HepG2 (cell line): Measurements from ENCODE around the gene TAF1D. TPM values are rescaled to one million over a fixed set of nuclear protein-coding genes. Genes with fewer than 3 reads are reported as not detected.

Source experiments
- CHD2 ChIP-seq: IDR thresholded peaks from 2 replicates; pipeline ENCODE4 v1.6.1; 2011; ENCODE audit warnings: low read depth, low read length, improper control_type of control experiment
- DR1 ChIP-seq: sonication (generic); formaldehyde crosslinking; IDR thresholded peaks from 2 replicates; pipeline ENCODE4 v1.8.0; 2021; ENCODE audit warnings: mild to moderate bottlenecking, missing genetic modification reagents, inconsistent platforms
- KDM4B ChIP-seq: sonication (generic); formaldehyde crosslinking; IDR thresholded peaks from 2 replicates; pipeline ENCODE4 v1.4.0; 2020; ENCODE audit warnings: missing genetic modification reagents
- MED8 ChIP-seq: sonication (generic); formaldehyde crosslinking; IDR thresholded peaks from 2 replicates; pipeline ENCODE4 v1.8.1; 2023; ENCODE audit warnings: mild to moderate bottlenecking, missing genetic modification reagents; ENCODE audit not compliant: insufficient replicate concordance
- RBAK ChIP-seq: sonication (generic); formaldehyde crosslinking; IDR thresholded peaks from 2 replicates; pipeline ENCODE4 v1.5.1; 2020; ENCODE audit warnings: mild to moderate bottlenecking, missing genetic modification reagents
- RBM22 ChIP-seq: fragments of 200-400 bp; formaldehyde crosslinking; optimal IDR thresholded peaks from 2 replicates; pipeline ENCODE3; 2017; ENCODE audit warnings: mild to moderate bottlenecking, low read length, moderate library complexity
- SRSF1 ChIP-seq: fragments of 200-400 bp; formaldehyde crosslinking; optimal IDR thresholded peaks from 2 replicates; pipeline ENCODE3; 2017; ENCODE audit warnings: mild to moderate bottlenecking, low read depth, low read length, moderate library complexity
- SSRP1 ChIP-seq: IDR thresholded peaks from 2 replicates; pipeline ENCODE4 v1.6.1; 2016; ENCODE audit warnings: control low read depth
- TOPORS ChIP-seq: sonication (generic); formaldehyde crosslinking; IDR thresholded peaks from 2 replicates; pipeline ENCODE4 v1.8.0; 2023; ENCODE audit warnings: mild to moderate bottlenecking, missing genetic modification reagents
- WIZ ChIP-seq: sonication (generic); formaldehyde crosslinking; IDR thresholded peaks from 2 replicates; pipeline ENCODE4 v1.5.1; 2020; ENCODE audit warnings: mild to moderate bottlenecking, missing genetic modification reagents
- ZNF101 ChIP-seq: sonication (generic); formaldehyde crosslinking; IDR thresholded peaks from 2 replicates; pipeline ENCODE4 v1.4.0; 2020; ENCODE audit warnings: mild to moderate bottlenecking, low read depth, missing genetic modification reagents, borderline replicate concordance
- ZNF747 ChIP-seq: sonication (generic); formaldehyde crosslinking; IDR thresholded peaks from 2 replicates; pipeline ENCODE4 v1.8.1; 2023; ENCODE audit warnings: missing genetic modification reagents, mild to moderate bottlenecking, borderline replicate concordance
- polyA plus RNA-seq, 8 experiments: library from polyadenylated mRNA; depleted of rRNA in 3 of 8; stranded (reverse) in 7 of 8; unstranded in 1 of 8; fragments of >200 nt; fragmentation: Illumina TruSeq in 4 of 8; extraction: Trizol in 4 of 8; gene quantifications; 2 replicates each; pipeline versions ENCODE4 v1.2.1 to v1.2.3, GENCODE V29; 2011 to 2016; ENCODE audit warnings: low read depth in 4 of 8, missing spikeins in 1 of 8, mixed read lengths in 1 of 8; ENCODE audit not compliant: insufficient read depth in 1 of 8
- total RNA-seq, 5 experiments: library from RNA; depleted of rRNA; stranded (reverse); fragments of >200 nt; fragmentation: Illumina TruSeq; extraction: Trizol; gene quantifications; 2 replicates each; pipeline ENCODE4 v1.2.3, GENCODE V29; 2016; ENCODE audit warnings: low read depth in 1 of 5
- TF ChIP-seq, protein P1 (sequence below): sonication (generic); formaldehyde crosslinking; IDR thresholded peaks from 2 replicates; pipeline ENCODE4 v1.4.0; 2020; ENCODE audit warnings: missing genetic modification reagents
- TF ChIP-seq, protein P2 (sequence below): sonication (generic); formaldehyde crosslinking; IDR thresholded peaks from 2 replicates; pipeline ENCODE4 v1.4.0; 2020; ENCODE audit warnings: missing genetic modification reagents
- TF ChIP-seq, protein P3 (sequence below): sonication (generic); formaldehyde crosslinking; IDR thresholded peaks from 2 replicates; pipeline ENCODE4 v1.5.0; 2020; ENCODE audit warnings: missing genetic modification reagents, mild to moderate bottlenecking, borderline replicate concordance
- TF ChIP-seq, protein P4 (sequence below): sonication (generic); formaldehyde crosslinking; conservative IDR thresholded peaks from 2 replicates; pipeline ENCODE4 v1.8.0; 2022; ENCODE audit warnings: missing genetic modification reagents
- TF ChIP-seq, protein P5 (sequence below): sonication (generic); formaldehyde crosslinking; IDR thresholded peaks from 2 replicates; pipeline ENCODE4 v1.8.1; 2022; ENCODE audit warnings: low read depth, mild to moderate bottlenecking, missing genetic modification reagents

Gene TAF1D
- total and polyA plus RNA-seq, 2 of the 13 experiments (the other 11 are each of a cell fraction or from before 2014, with no cell fraction given), result 132 to 207 TPM

DNA sequence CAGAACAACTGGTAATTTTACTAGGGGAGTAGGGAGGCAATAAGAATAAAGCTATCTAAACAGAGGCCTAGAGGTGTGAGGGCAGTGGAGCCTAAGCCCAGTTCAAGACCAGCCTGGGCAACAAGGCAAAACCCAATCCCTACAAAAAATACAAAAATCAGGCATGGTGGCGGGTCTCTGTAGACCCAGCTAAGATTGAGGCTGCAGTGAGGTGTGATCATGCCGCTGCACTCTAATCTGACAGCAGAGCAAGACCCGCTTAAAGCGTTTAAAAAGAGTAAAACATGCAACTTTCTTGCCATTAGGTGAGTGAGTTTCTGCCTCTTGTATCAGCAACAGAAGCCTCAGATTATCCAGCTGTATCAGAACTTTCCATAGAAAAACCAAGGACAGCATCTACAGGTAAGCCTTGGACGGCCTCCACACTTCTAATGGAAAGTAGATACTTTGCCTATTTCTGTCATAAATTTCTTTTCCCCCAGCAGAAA lies 12.1 kb downstream of the TAF1D start (continued):
- TF ChIP-seq, protein P1, sequence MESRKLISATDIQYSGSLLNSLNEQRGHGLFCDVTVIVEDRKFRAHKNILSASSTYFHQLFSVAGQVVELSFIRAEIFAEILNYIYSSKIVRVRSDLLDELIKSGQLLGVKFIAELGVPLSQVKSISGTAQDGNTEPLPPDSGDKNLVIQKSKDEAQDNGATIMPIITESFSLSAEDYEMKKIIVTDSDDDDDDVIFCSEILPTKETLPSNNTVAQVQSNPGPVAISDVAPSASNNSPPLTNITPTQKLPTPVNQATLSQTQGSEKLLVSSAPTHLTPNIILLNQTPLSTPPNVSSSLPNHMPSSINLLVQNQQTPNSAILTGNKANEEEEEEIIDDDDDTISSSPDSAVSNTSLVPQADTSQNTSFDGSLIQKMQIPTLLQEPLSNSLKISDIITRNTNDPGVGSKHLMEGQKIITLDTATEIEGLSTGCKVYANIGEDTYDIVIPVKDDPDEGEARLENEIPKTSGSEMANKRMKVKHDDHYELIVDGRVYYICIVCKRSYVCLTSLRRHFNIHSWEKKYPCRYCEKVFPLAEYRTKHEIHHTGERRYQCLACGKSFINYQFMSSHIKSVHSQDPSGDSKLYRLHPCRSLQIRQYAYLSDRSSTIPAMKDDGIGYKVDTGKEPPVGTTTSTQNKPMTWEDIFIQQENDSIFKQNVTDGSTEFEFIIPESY, result peak; percentile 81
- TF ChIP-seq, protein P2, sequence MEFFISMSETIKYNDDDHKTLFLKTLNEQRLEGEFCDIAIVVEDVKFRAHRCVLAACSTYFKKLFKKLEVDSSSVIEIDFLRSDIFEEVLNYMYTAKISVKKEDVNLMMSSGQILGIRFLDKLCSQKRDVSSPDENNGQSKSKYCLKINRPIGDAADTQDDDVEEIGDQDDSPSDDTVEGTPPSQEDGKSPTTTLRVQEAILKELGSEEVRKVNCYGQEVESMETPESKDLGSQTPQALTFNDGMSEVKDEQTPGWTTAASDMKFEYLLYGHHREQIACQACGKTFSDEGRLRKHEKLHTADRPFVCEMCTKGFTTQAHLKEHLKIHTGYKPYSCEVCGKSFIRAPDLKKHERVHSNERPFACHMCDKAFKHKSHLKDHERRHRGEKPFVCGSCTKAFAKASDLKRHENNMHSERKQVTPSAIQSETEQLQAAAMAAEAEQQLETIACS (CRISPR knock-in tag), result no peak
- TF ChIP-seq TOPORS (CRISPR knock-in tag), result no peak
- peak; percentile 100 for TF ChIP-seq RBM22
- TF ChIP-seq, protein P3, sequence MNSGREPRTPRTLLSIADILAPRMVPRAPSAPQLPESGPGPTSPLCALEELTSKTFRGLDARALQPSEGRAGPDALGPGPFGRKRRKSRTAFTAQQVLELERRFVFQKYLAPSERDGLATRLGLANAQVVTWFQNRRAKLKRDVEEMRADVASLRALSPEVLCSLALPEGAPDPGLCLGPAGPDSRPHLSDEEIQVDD (CRISPR knock-in tag), result no peak
- TF ChIP-seq ZNF101 (CRISPR knock-in tag), result no peak
- TF ChIP-seq, protein P4, sequence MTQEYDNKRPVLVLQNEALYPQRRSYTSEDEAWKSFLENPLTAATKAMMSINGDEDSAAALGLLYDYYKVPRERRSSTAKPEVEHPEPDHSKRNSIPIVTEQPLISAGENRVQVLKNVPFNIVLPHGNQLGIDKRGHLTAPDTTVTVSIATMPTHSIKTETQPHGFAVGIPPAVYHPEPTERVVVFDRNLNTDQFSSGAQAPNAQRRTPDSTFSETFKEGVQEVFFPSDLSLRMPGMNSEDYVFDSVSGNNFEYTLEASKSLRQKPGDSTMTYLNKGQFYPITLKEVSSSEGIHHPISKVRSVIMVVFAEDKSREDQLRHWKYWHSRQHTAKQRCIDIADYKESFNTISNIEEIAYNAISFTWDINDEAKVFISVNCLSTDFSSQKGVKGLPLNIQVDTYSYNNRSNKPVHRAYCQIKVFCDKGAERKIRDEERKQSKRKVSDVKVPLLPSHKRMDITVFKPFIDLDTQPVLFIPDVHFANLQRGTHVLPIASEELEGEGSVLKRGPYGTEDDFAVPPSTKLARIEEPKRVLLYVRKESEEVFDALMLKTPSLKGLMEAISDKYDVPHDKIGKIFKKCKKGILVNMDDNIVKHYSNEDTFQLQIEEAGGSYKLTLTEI (CRISPR knock-in tag), result no peak
- TF ChIP-seq ZNF747 (CRISPR knock-in tag), result no peak
- no peak for TF ChIP-seq MED8 (CRISPR knock-in tag)
- TF ChIP-seq SRSF1, result no peak
- TF ChIP-seq RBAK, result no peak
- TF ChIP-seq SSRP1 (CRISPR knock-in tag), result peak; percentile 20; the same call in 1 of the 2 replicates
- TF ChIP-seq WIZ (CRISPR knock-in tag), result no peak
- no peak for TF ChIP-seq KDM4B (CRISPR knock-in tag)
- TF ChIP-seq DR1 (CRISPR knock-in tag), result no peak
- TF ChIP-seq, protein P5, sequence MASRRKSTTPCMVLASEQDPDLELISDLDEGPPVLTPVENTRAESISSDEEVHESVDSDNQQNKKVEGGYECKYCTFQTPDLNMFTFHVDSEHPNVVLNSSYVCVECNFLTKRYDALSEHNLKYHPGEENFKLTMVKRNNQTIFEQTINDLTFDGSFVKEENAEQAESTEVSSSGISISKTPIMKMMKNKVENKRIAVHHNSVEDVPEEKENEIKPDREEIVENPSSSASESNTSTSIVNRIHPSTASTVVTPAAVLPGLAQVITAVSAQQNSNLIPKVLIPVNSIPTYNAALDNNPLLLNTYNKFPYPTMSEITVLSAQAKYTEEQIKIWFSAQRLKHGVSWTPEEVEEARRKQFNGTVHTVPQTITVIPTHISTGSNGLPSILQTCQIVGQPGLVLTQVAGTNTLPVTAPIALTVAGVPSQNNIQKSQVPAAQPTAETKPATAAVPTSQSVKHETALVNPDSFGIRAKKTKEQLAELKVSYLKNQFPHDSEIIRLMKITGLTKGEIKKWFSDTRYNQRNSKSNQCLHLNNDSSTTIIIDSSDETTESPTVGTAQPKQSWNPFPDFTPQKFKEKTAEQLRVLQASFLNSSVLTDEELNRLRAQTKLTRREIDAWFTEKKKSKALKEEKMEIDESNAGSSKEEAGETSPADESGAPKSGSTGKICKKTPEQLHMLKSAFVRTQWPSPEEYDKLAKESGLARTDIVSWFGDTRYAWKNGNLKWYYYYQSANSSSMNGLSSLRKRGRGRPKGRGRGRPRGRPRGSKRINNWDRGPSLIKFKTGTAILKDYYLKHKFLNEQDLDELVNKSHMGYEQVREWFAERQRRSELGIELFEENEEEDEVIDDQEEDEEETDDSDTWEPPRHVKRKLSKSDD (CRISPR knock-in tag), result no peak
- no peak for TF ChIP-seq CHD2
